IMR-90 (cell line): ENCODE measurements around the gene CDK6.

Experiments
- BHLHE40 ChIP-seq: fragments of 150-350 bp; IDR thresholded peaks from 2 replicates; pipeline ENCODE4 v1.6.1; 2016; ENCODE audit warnings: mild to moderate bottlenecking, low read depth, low read length
- CTCF ChIP-seq: conservative IDR thresholded peaks from 2 replicates; pipeline ENCODE4 v1.5.1; 2012; ENCODE audit warnings: mild to moderate bottlenecking, low read depth, low read length, improper control_type of control experiment
- RAD21 ChIP-seq: IDR thresholded peaks from 2 replicates; pipeline ENCODE4 v1.6.1; 2012; ENCODE audit warnings: low read length, improper control_type of control experiment
- RCOR1 ChIP-seq: IDR thresholded peaks from 2 replicates; pipeline ENCODE4 v1.6.1; 2012; ENCODE audit warnings: mild to moderate bottlenecking, low read length, improper control_type of control experiment; ENCODE audit not compliant: insufficient replicate concordance
- RFX5 ChIP-seq: IDR thresholded peaks from 2 replicates; pipeline ENCODE4 v1.8.0; 2012; ENCODE audit warnings: low read depth, mild to moderate bottlenecking, low read length, moderate library complexity

- TF ChIP-seq RFX5 = no peak
- TF ChIP-seq CTCF = no peak
- no peak for TF ChIP-seq BHLHE40
- TF ChIP-seq RCOR1 = no peak
- no peak for TF ChIP-seq RAD21
These were observed 96.2 kb downstream of the CDK6 start for GRCh38 chr7:92740134-92740533.
